ENCODE data around the gene TTF2.
"Not testable (repeated sequence)": the region's sequence is repeated elsewhere in the genome, so short reads cannot be mapped to it uniquely, and the experiment has no call there.

The TTF2 gene

GRCh38 chr1:117093870-117094621 is 33.9 kb downstream of the TTF2 start:
- DNase-seq = peak; percentile 21 to 88 (median 57)

- no peak for DNase-seq
Observed at GRCh38 chr1:117094841-117095604, 34.9 kb downstream of the TTF2 start.

- DNase-seq = no peak
Observed at GRCh38 chr1:117096951-117097408, 36.9 kb downstream of the TTF2 start.

- DNase-seq = no peak
Observed at GRCh38 chr1:117097443-117097842, 37.3 kb downstream of the TTF2 start.

GRCh38 chr1:117098287-117098890 is 38.3 kb downstream of the TTF2 start:
- no peak for DNase-seq

- DNase-seq = no peak
Observed at GRCh38 chr1:117101334-117101733, 41.2 kb downstream of the TTF2 start.

GRCh38 chr1:117101858-117102257 is 41.7 kb downstream of the TTF2 start:
- not testable (repeated sequence) for DNase-seq

- DNase-seq = no peak
Observed at GRCh38 chr1:117104986-117105385, 44.9 kb downstream of the TTF2 start.

- DNase-seq = no peak
Observed at GRCh38 chr1:117105722-117106121, 45.6 kb downstream of the TTF2 start.

- no peak for DNase-seq
Observed at GRCh38 chr1:117106478-117106877, 46.4 kb downstream of the TTF2 start.

GRCh38 chr1:117107364-117107763 is 47.2 kb downstream of the TTF2 start:
- DNase-seq = no peak

- no peak for DNase-seq
Observed at GRCh38 chr1:117110774-117111173, 50.6 kb downstream of the TTF2 start.

- DNase-seq = peak in 1 of 3 experiments; percentile 92
Observed at GRCh38 chr1:117112047-117112717, 52.1 kb downstream of the TTF2 start.

- peak in 1 of 3 experiments; percentile 63 for DNase-seq
Observed at GRCh38 chr1:117113199-117113598, 53.1 kb downstream of the TTF2 start.

- peak in 1 of 3 experiments; percentile 51 for DNase-seq
Observed at GRCh38 chr1:117114877-117115276, 54.8 kb downstream of the TTF2 start.

- no peak for DNase-seq
Observed at GRCh38 chr1:117116090-117116783, 56.1 kb downstream of the TTF2 start.

- peak in 1 of 3 experiments; percentile 32 for DNase-seq
Observed at GRCh38 chr1:117116784-117117130, 56.6 kb downstream of the TTF2 start.

GRCh38 chr1:117117697-117118096 is 57.6 kb downstream of the TTF2 start:
- DNase-seq = no peak

GRCh38 chr1:117118137-117118536 is 58.0 kb downstream of the TTF2 start:
- DNase-seq = no peak

GRCh38 chr1:117119144-117119543 is 59.0 kb downstream of the TTF2 start:
- not testable (repeated sequence) for DNase-seq

GRCh38 chr1:117120774-117121588 is 60.9 kb downstream of the TTF2 start:
- DNase-seq = peak in 1 of 3 experiments; percentile 38
